IMR-90 (cell line): ENCODE data around the gene BRD4. TPM values are rescaled to one million over a fixed set of nuclear protein-coding genes. Genes with fewer than 3 reads are reported as not detected.

Experiments
- ATAC-seq: fragments of 200-7000 bp; cut with Tn5 transposase; 2 replicates; pipeline ENCODE4 v1.9.1; 2020; ENCODE audit warnings: low read depth, mild to moderate bottlenecking, moderate library complexity
- BruUV-seq: library from RNA; stranded (reverse); fragments of 400-500 nt; replicated peaks from 2 replicates; lab custom pipeline; 2021; lab: Mats Ljungman, UMichigan
- CTCF ChIA-PET: fragments of 300-600 bp; formaldehyde crosslinking; extraction: SDS; loops from one replicate; lab custom pipeline; 2021; ENCODE audit warnings: antibody characterized with exemption; lab: Yijun Ruan, JAX
- POLR2A ChIA-PET: fragments of 300-600 bp; sonication (Branson Sonifier 250); formaldehyde crosslinking; loops from one replicate; lab custom pipeline; 2022; ENCODE audit warnings: antibody characterized with exemption; ENCODE audit not compliant: unreplicated experiment; lab: Charles Lee
- DNase-seq: peaks from one replicate; pipeline ENCODE4 v3.0.0; 2013
- H2AFZ ChIP-seq: replicated peaks from 2 replicates; pipeline ENCODE3; 2013; ENCODE audit warnings: low read length, mild to moderate bottlenecking; ENCODE audit not compliant: poor library complexity
- H2AK5ac ChIP-seq: 2 replicates; pipeline ENCODE4 v1.6.1; 2013; ENCODE audit warnings: low read depth, low read length, inconsistent platforms
- H2AK9ac ChIP-seq: replicated peaks from 2 replicates; pipeline ENCODE3; 2013; ENCODE audit warnings: mild to moderate bottlenecking, low read depth, low read length, moderate library complexity; ENCODE audit not compliant: poor library complexity
- H2BK120ac ChIP-seq: 2 replicates; pipeline ENCODE4 v1.6.1; 2013; ENCODE audit warnings: low read depth, low read length, inconsistent platforms
- H2BK15ac ChIP-seq: 3 replicates; pipeline ENCODE4 v1.6.1; 2013; ENCODE audit warnings: low read depth, low read length, inconsistent platforms
- H2BK20ac ChIP-seq: 2 replicates; pipeline ENCODE4 v1.6.1; 2013; ENCODE audit warnings: low read depth, mild to moderate bottlenecking, inconsistent platforms, low read length, moderate library complexity
- H2BK5ac ChIP-seq: 2 replicates; pipeline ENCODE4 v1.6.1; 2013; ENCODE audit warnings: mild to moderate bottlenecking, low read depth, low read length, inconsistent platforms; ENCODE audit not compliant: poor library complexity, severe bottlenecking
- H3K14ac ChIP-seq: replicated peaks from 2 replicates; pipeline ENCODE4 v1.6.1; 2013; ENCODE audit warnings: low read depth, low read length, inconsistent platforms
- H3K18ac ChIP-seq: 2 replicates; pipeline ENCODE4 v1.6.1; 2013; ENCODE audit warnings: low read depth, low read length, control low read depth
- H3K23ac ChIP-seq: 2 replicates; pipeline ENCODE4 v1.6.1; 2013; ENCODE audit warnings: low read depth, low read length, inconsistent platforms
- H3K27ac ChIP-seq: 2 replicates; pipeline ENCODE4 v1.5.1; 2013; ENCODE audit warnings: mild to moderate bottlenecking, control low read depth, low read length; ENCODE audit not compliant: insufficient read depth
- H3K27me3 ChIP-seq: 2 replicates; pipeline ENCODE4 v1.6.1; 2013; ENCODE audit warnings: low read length; ENCODE audit not compliant: control insufficient read depth, insufficient read depth
- H3K36me3 ChIP-seq: 2 replicates; pipeline ENCODE4 v1.6.1; 2013; ENCODE audit warnings: low read length, mixed read lengths; ENCODE audit not compliant: control insufficient read depth, insufficient read depth
- H3K4ac ChIP-seq: 2 replicates; pipeline ENCODE4 v1.6.1; 2013; ENCODE audit warnings: low read depth, low read length, inconsistent platforms
- H3K4me1 ChIP-seq: 2 replicates; pipeline ENCODE4 v1.6.1; 2013; ENCODE audit warnings: low read length, mixed read lengths; ENCODE audit not compliant: control insufficient read depth, insufficient read depth
- H3K4me2 ChIP-seq: 2 replicates; pipeline ENCODE4 v1.6.1; 2013; ENCODE audit warnings: low read depth, mild to moderate bottlenecking, control low read depth, low read length, moderate library complexity
- H3K4me3 ChIP-seq: 2 replicates; pipeline ENCODE4 v1.5.1; 2013; ENCODE audit warnings: low read depth, mild to moderate bottlenecking, control low read depth, low read length, moderate library complexity; ENCODE audit not compliant: insufficient read depth
- H3K56ac ChIP-seq: 2 replicates; pipeline ENCODE4 v1.6.1; 2013; ENCODE audit warnings: low read length, inconsistent platforms; ENCODE audit not compliant: insufficient read depth; ENCODE audit errors: extremely low read depth
- H3K79me1 ChIP-seq, 2 experiments: 2 replicates each; pipeline ENCODE4 v1.6.1; 2013; ENCODE audit warnings: low read length in 2 of 2, inconsistent platforms in 1 of 2, low read depth in 1 of 2
- H3K9ac ChIP-seq: 2 replicates; pipeline ENCODE4 v1.6.1; 2013; ENCODE audit warnings: low read depth, low read length, control low read depth
- H3K9me1 ChIP-seq: 2 replicates; pipeline ENCODE4 v1.6.1; 2013; ENCODE audit warnings: low read length, inconsistent platforms; ENCODE audit not compliant: insufficient read depth
- H3K9me3 ChIP-seq: 2 replicates; pipeline ENCODE4 v1.6.1; 2013; ENCODE audit warnings: low read length; ENCODE audit not compliant: control insufficient read depth, insufficient read depth
- H4K20me1 ChIP-seq: 2 replicates; pipeline ENCODE4 v1.6.1; 2013; ENCODE audit warnings: low read length, inconsistent platforms; ENCODE audit not compliant: insufficient read depth
- H4K5ac ChIP-seq: 2 replicates; pipeline ENCODE4 v1.6.1; 2013; ENCODE audit warnings: mild to moderate bottlenecking, low read depth, low read length, control low read depth
- H4K8ac ChIP-seq, 2 experiments: 2 replicates each; pipeline ENCODE4 v1.6.1; 2013; ENCODE audit warnings: low read depth in 2 of 2, low read length in 2 of 2, control low read depth in 1 of 2, inconsistent platforms in 1 of 2
- H4K91ac ChIP-seq: 2 replicates; pipeline ENCODE4 v1.6.1; 2013; ENCODE audit warnings: low read depth, low read length, inconsistent platforms; ENCODE audit not compliant: insufficient read depth
- BHLHE40 ChIP-seq: fragments of 150-350 bp; IDR thresholded peaks from 2 replicates; pipeline ENCODE4 v1.6.1; 2016; ENCODE audit warnings: mild to moderate bottlenecking, low read depth, low read length
- CEBPB ChIP-seq: IDR thresholded peaks from 2 replicates; pipeline ENCODE4 v1.6.1; 2012; ENCODE audit warnings: low read depth, low read length, improper control_type of control experiment
- NFE2L2 ChIP-seq: fragments of 150-350 bp; IDR thresholded peaks from 2 replicates; pipeline ENCODE4 v1.6.1; 2016; ENCODE audit warnings: low read depth, mild to moderate bottlenecking, low read length
- SMC3 ChIP-seq: fragments of 150-350 bp; IDR thresholded peaks from 2 replicates; pipeline ENCODE4 v1.6.1; 2016; ENCODE audit warnings: low read depth, mild to moderate bottlenecking, antibody characterized with exemption, low read length, moderate library complexity
- WGBS, 2 experiments: methylation state at CpG; one replicate each; pipeline versions ENCODE4 v1.1.5 to v1.1.7; 2013; ENCODE audit warnings: missing lambda C conversion rate in 2 of 2; ENCODE audit not compliant: insufficient read length in 1 of 2; ENCODE audit errors: extremely low coverage in 2 of 2; 5-methylcytosine and 5-hydroxymethylcytosine counted together
- dilution Hi-C: fragments of 300-500 bp; cut with HindIII; formaldehyde crosslinking; loops from one replicate; pipeline ENCODE4 v1.14.3; 2018; ENCODE audit warnings: low sequenced_read_pairs; ENCODE audit not compliant: unreplicated experiment
- in situ Hi-C: fragments of 300-500 bp; cut with MboI; formaldehyde crosslinking; loops from 3 replicates; pipeline ENCODE4 v1.14.3; 2019; ENCODE audit warnings: low sequenced_read_pairs, inconsistent platforms, mixed read lengths
- intact Hi-C: fragments of 100-400 bp; cut with micrococcal nuclease; formaldehyde crosslinking; loops from 2 replicates; pipeline ENCODE4 v1.10.0; 2022
- polyA plus RNA-seq, 3 experiments: library from polyadenylated mRNA; depleted of rRNA; stranded (reverse); fragments of >200 nt; gene quantifications; 2 replicates each; pipeline ENCODE4 v1.2.3, GENCODE V29; 2012; ENCODE audit warnings: low replicate concordance in 1 of 3
- total RNA-seq: library from RNA; depleted of rRNA; stranded (reverse); fragments of >200 nt; gene quantifications from 2 replicates; pipeline ENCODE4 v1.2.3, GENCODE V29; 2012
- TF ChIP-seq, protein P1 (sequence below): fragments of 150-350 bp; IDR thresholded peaks from 2 replicates; pipeline ENCODE4 v1.6.1; 2017; ENCODE audit warnings: mild to moderate bottlenecking, antibody characterized with exemption, low read length, low read depth

The BRD4 gene
- total and polyA plus RNA-seq, 2 of the 4 experiments (the other 2 are of a cell fraction): 7.0 to 21.1 TPM

DNA sequence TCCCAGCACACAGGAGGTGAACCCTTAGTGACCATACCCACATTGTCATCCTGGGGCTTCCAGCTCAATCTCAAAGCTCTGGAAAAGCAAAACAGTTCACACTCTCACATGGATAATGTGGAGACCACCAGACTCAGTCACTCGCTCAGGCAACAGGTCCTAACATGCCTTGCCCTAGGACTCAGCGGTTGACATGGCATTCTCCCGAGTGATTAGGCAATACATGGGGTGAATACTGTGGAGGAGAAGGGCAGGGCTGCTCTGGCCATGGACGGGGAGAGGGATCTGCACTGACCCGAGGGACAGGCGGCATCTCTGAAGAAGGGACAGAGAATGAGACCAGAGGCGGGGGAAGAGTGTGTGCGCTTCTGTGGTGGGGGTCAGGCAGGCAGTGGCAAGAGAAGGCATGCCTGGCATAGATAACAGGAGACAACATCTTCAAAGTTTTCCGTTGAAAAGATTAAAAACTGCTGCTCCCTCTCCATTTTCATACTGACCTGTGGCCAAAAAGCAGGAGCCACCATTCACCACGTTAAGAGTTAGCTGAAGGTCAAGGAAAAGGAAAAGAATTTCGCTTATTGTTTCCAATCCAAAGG, 55.6 kb downstream of the BRD4 start:
- H3K56ac ChIP-seq: no peak overlapping the region
- peaks cover 70% of the 10 kb centered on the region for H3K9me1 ChIP-seq
- peaks cover 13% of the 10 kb centered on the region for H3K36me3 ChIP-seq
- no peak overlapping the region for H3K9ac ChIP-seq
- peaks cover 10 to 85% of the 10 kb centered on the region in 2 experiments; a peak in 3 of 4 replicates for H3K79me1 ChIP-seq
- no peaks in the 10 kb centered on the region for H3K9me3 ChIP-seq
- TF ChIP-seq NFE2L2 (no peak), SMC3 (no peak), CEBPB (peak; percentile 78), BHLHE40 (no peak)
- TF ChIP-seq, protein P1, sequence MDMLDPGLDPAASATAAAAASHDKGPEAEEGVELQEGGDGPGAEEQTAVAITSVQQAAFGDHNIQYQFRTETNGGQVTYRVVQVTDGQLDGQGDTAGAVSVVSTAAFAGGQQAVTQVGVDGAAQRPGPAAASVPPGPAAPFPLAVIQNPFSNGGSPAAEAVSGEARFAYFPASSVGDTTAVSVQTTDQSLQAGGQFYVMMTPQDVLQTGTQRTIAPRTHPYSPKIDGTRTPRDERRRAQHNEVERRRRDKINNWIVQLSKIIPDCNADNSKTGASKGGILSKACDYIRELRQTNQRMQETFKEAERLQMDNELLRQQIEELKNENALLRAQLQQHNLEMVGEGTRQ: no peak
- POLR2A ChIA-PET: no interaction called here
- H4K8ac ChIP-seq: no peak overlapping the region
- no peak overlapping the region; the same call in 1 of the 2 replicates for H3K14ac ChIP-seq
- peaks cover 100% of the 10 kb centered on the region for H4K20me1 ChIP-seq
- H3K4me3 ChIP-seq: no peak overlapping the region
- no peak overlapping the region for H4K5ac ChIP-seq
- intact Hi-C loops: no loop called here
- H2AK5ac ChIP-seq: 0 out of 2 replicates have a peak overlapping the region, but pooled peaks have one; percentile 0
- dilution Hi-C loops: no loop called here
- H2AFZ ChIP-seq: no peak overlapping the region
- H2BK20ac ChIP-seq: 0 out of 2 replicates have a peak overlapping the region, but pooled peaks have one; percentile 8
- in situ Hi-C loops: no loop called here
- no peak overlapping the region for H3K4me2 ChIP-seq
- H2BK15ac ChIP-seq: no peak overlapping the region
- peaks cover 28% of the 10 kb centered on the region for H3K4me1 ChIP-seq
- CTCF ChIA-PET: no interaction called here
- no TSS peak for BruUV-seq
- no peaks in the 10 kb centered on the region for H3K27me3 ChIP-seq
- H3K27ac ChIP-seq: peak overlapping the region; percentile 2; the same call in 1 of the 2 replicates
- 79% methylated on average over 4 of the region's 11 CpGs; no CpG with 5 or more reads in 1 of the 2 experiments for WGBS, 2 experiments
- DNase-seq: no peak
- no peak overlapping the region for H4K91ac ChIP-seq
- no peak overlapping the region for H3K4ac ChIP-seq
- H2BK5ac ChIP-seq: peak overlapping the region; percentile 2
- no peak overlapping the region for H2BK120ac ChIP-seq
- H3K23ac ChIP-seq: peak overlapping the region; percentile 22
- ATAC-seq: no peak
- H3K18ac ChIP-seq: no peak overlapping the region
- no peak overlapping the region for H2AK9ac ChIP-seq
